Prostate gland (tissue), 2 donors: ENCODE measurements around the gene CYP2D6. TPM values are rescaled to one million over a fixed set of nuclear protein-coding genes. Genes with fewer than 3 reads are reported as not detected.

Source experiments
- DNase-seq: peaks from one replicate; pipeline ENCODE4 v3.0.0-alpha.2; 2019; ENCODE audit warnings: low spot score
- H3K27ac ChIP-seq, 2 donors: fragments of 200-600 bp; sonication (generic); 2 replicates each; pipeline ENCODE4 v1.5.1; 2017 to 2019
- H3K27me3 ChIP-seq: fragments of 200-600 bp; sonication (generic); replicated peaks from 2 replicates; pipeline ENCODE4 v1.5.1; 2019; ENCODE audit not compliant: insufficient read depth
- H3K36me3 ChIP-seq, 2 donors: fragments of 200-600 bp; sonication (generic); 1 replicate in 1 of 2; 2 replicates in 1 of 2; pipeline versions ENCODE4 v1.5.1 to v1.8.1; 2017 to 2019
- H3K4me1 ChIP-seq: fragments of 200-600 bp; sonication (generic); replicated peaks from 2 replicates; pipeline ENCODE4 v1.5.1; 2019
- H3K4me3 ChIP-seq, 2 donors: fragments of 200-600 bp; sonication (generic); 2 replicates each; pipeline ENCODE4 v1.5.1; 2017 to 2019
- H3K9me3 ChIP-seq: fragments of 200-600 bp; sonication (generic); 2 replicates; pipeline ENCODE4 v1.5.1; 2017
- POLR2A ChIP-seq: fragments of 450-650 bp; IDR thresholded peaks from one replicate; pipeline ENCODE4 v1.6.1; 2016; ENCODE audit warnings: antibody characterized with exemption, mild to moderate bottlenecking
- POLR2AphosphoS5 ChIP-seq: sonication (generic); formaldehyde crosslinking; IDR thresholded peaks from one replicate; pipeline ENCODE4 v1.6.1; 2017; ENCODE audit warnings: antibody characterized with exemption
- WGBS: methylation state at CpG from one replicate; pipeline ENCODE4 v1.1.5; 2018; 5-methylcytosine and 5-hydroxymethylcytosine counted together
- intact Hi-C: fragments of 100-400 bp; cut with DNase I; formaldehyde crosslinking; loops from one replicate; pipeline ENCODE4 v1.14.2; 2022
- total RNA-seq, 2 donors: library from RNA; depleted of rRNA; stranded (reverse); fragments of >200 nt; gene quantifications; one replicate each; pipeline ENCODE4 v1.1.0, GENCODE V29; 2016
- TF ChIP-seq, protein P1 (sequence below), 4 experiments: fragments of 200-600 bp in 2 of 4; fragments of 450-650 bp in 2 of 4; sonication (generic) in 2 of 4; IDR thresholded peaks; 1 replicate in 3 of 4; 2 replicates in 1 of 4; pipeline ENCODE4 v1.5.1; 2016 to 2019; ENCODE audit warnings: antibody characterized with exemption in 4 of 4, mild to moderate bottlenecking in 2 of 4, moderate library complexity in 2 of 4

The CYP2D6 gene
- total RNA-seq, 2 donors from 2014 or later = 0.73 to 5.2 TPM

DNA sequence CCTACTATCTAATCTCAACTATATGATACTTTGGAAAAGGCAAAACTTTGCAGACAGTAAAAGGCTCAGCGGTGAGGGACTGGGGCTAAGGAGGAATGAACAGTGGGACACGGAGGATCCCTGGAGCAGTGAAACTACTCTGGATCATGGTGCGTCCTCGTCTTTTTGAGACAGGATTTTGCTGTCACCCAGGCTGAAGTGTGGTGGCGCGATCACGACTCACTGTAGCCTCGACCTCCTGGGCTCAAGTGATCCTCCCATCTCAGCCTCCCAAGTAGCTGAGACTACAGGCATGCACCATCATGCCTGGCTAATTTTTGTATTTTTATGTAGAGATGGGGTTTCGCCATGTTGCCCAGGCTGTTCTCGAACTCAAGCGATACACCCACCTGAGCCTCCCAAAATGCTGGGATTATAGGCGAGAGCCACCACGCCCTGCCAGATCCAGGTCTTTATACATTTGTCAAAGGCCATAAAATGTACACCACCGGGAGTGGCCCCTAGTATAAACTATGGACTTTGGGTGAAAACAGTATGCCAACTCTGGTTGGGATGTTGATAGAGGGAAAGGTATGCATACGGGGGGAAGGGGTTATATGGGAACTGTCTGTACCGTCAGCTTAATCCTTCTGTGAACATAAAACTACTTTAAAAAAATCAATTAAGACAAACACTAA is 28.0 kb upstream of the CYP2D6 start:
- intact Hi-C loops = no loop called here
- H3K27ac ChIP-seq = no peak overlapping the region
- H3K27me3 ChIP-seq = no peaks in the 10 kb centered on the region
- no peak for DNase-seq
- no peaks in the 10 kb centered on the region for H3K4me1 ChIP-seq
- 91% methylated on average over 16 of the region's 16 CpGs for WGBS
- no peaks in the 10 kb centered on the region for H3K9me3 ChIP-seq
- H3K4me3 ChIP-seq = no peak overlapping the region
- no peaks in the 10 kb centered on the region for H3K36me3 ChIP-seq
- no peak for TF ChIP-seq POLR2A
- TF ChIP-seq, protein P1, sequence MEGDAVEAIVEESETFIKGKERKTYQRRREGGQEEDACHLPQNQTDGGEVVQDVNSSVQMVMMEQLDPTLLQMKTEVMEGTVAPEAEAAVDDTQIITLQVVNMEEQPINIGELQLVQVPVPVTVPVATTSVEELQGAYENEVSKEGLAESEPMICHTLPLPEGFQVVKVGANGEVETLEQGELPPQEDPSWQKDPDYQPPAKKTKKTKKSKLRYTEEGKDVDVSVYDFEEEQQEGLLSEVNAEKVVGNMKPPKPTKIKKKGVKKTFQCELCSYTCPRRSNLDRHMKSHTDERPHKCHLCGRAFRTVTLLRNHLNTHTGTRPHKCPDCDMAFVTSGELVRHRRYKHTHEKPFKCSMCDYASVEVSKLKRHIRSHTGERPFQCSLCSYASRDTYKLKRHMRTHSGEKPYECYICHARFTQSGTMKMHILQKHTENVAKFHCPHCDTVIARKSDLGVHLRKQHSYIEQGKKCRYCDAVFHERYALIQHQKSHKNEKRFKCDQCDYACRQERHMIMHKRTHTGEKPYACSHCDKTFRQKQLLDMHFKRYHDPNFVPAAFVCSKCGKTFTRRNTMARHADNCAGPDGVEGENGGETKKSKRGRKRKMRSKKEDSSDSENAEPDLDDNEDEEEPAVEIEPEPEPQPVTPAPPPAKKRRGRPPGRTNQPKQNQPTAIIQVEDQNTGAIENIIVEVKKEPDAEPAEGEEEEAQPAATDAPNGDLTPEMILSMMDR (IDR thresholded peaks at IDR 0.05) = no peak

GRCh38 chr22:42156598-42156997 is 26.0 kb upstream of the CYP2D6 start:
- Histone ChIP-seq H3K27ac (no peak overlapping the region), H3K9me3 (no peaks in the 10 kb centered on the region), H3K36me3 (no peaks in the 10 kb centered on the region), H3K27me3 (no peaks in the 10 kb centered on the region), H3K4me3 (no peak overlapping the region), H3K4me1 (no peaks in the 10 kb centered on the region)
- intact Hi-C loops = no loop called here
- DNase-seq = no peak
- 67% methylated on average over 5 of the region's 5 CpGs for WGBS
- TF ChIP-seq POLR2AphosphoS5 (no peak), POLR2A (no peak)
- TF ChIP-seq, protein P1 (IDR thresholded peaks at IDR 0.05) = no peak

DNA sequence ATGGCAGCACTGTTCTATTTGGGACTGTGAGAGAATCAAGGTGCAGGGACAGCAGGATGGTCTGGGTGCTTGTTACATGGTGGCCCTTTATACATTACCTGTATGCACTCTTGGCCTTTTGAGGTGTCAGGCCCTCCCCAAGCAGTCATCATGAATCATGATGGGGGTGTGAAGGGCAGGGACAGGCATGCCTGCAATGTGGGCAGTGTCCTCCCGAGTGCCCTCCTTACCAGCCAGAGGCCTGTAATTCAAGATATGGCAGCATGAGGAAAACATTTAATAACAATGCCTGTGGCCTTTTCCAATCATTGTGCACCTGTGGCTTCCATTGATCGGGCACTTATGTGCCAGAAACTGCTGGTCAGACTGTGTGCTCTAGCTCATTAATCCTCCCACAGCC is 25.5 kb upstream of the CYP2D6 start:
- H3K4me1 ChIP-seq = no peaks in the 10 kb centered on the region
- no peak for DNase-seq
- intact Hi-C loops = no loop called here
- H3K27ac ChIP-seq = no peak overlapping the region
- no peaks in the 10 kb centered on the region for H3K9me3 ChIP-seq
- 75% methylated on average over 2 of the region's 2 CpGs for WGBS
- H3K36me3 ChIP-seq = no peaks in the 10 kb centered on the region
- TF ChIP-seq, protein P1 (IDR thresholded peaks at IDR 0.05) = no peak
- TF ChIP-seq POLR2AphosphoS5 = no peak
- no peak for TF ChIP-seq POLR2A
- H3K4me3 ChIP-seq = no peak overlapping the region
- H3K27me3 ChIP-seq = no peaks in the 10 kb centered on the region

GRCh38 chr22:42155053-42155543 is 24.5 kb upstream of the CYP2D6 start:
- H3K9me3 ChIP-seq = no peaks in the 10 kb centered on the region
- H3K4me1 ChIP-seq = no peaks in the 10 kb centered on the region
- no peak overlapping the region for H3K27ac ChIP-seq
- 96% methylated on average over 7 of the region's 7 CpGs for WGBS
- intact Hi-C loops = no loop called here
- no peaks in the 10 kb centered on the region for H3K36me3 ChIP-seq
- no peak overlapping the region for H3K4me3 ChIP-seq
- no peak for DNase-seq
- H3K27me3 ChIP-seq = no peaks in the 10 kb centered on the region
- TF ChIP-seq, protein P1 (IDR thresholded peaks at IDR 0.05) = no peak
- TF ChIP-seq POLR2AphosphoS5 (no peak), POLR2A (no peak)
